ENCODE data around the gene NUP42. TPM values are rescaled to one million over a fixed set of nuclear protein-coding genes. Genes with fewer than 3 reads are reported as not detected.
"Not testable (repeated sequence)": the region's sequence is repeated elsewhere in the genome, so short reads cannot be mapped to it uniquely, and the experiment has no call there.

Gene NUP42
- total RNA-seq, 1 experiment from 2014 or later: 93.5 TPM

- DNase-seq (ENCODE audit: low read depth, low spot score): not testable (repeated sequence)
- in situ Hi-C loops (cut with HindIII; ENCODE audit: low pct_unique_long_range_greater_than_20kb, low sequenced_read_pairs): loop anchor here (10.0 kb wide), 1 partner anchor 71 kb away; no protein-coding TSS in a partner anchor
These were observed 11.9 kb downstream of the NUP42 start for GRCh38 chr7:23193650-23194227.

DNA sequence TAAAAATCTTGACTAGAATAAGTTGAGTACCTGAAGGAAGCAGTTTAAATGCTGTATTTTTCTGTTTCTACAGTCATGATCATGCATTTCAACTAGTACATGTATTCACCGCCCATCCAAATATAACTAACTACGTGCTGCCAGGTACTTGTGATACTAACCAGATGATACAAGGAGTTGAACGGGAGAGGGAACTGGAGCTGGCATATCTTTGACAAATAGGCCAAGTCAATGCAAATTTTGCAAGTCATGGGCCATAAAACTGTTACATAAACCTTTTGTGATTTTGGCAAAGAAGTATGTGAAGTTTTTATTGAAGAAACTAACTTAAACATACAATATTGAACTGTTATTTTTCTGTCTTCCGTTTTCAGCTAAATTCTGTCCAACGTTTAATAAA, 14.5 kb downstream of the NUP42 start:
- in situ Hi-C loops (cut with HindIII; ENCODE audit: low pct_unique_long_range_greater_than_20kb, low sequenced_read_pairs): loop anchor here (10.0 kb wide), 1 partner anchor 68 kb away; no protein-coding TSS in a partner anchor
- no peak for DNase-seq (ENCODE audit: low read depth, low spot score)

- in situ Hi-C loops (cut with HindIII; ENCODE audit: low pct_unique_long_range_greater_than_20kb, low sequenced_read_pairs): loop anchor here (10.0 kb wide), 1 partner anchor 67 kb away; no protein-coding TSS in a partner anchor
- DNase-seq (ENCODE audit: low read depth, low spot score): not testable (repeated sequence)
These were observed 15.9 kb downstream of the NUP42 start for GRCh38 chr7:23197745-23198144.

DNA sequence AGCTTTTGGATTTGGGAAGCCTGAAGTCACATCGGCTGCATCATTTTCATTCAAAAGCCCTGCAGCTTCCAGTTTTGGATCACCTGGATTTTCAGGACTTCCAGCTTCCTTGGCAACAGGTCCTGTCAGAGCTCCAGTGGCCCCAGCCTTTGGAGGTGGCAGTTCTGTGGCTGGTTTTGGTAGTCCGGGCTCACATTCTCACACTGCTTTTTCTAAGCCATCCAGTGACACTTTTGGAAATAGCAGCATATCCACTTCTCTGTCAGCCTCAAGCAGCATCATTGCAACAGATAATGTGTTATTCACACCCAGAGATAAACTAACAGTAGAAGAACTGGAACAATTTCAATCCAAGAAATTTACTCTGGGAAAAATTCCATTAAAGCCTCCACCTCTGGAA, 18.5 kb downstream of the NUP42 start:
- in situ Hi-C loops (cut with HindIII; ENCODE audit: low pct_unique_long_range_greater_than_20kb, low sequenced_read_pairs): no loop called here
- no peak for DNase-seq (ENCODE audit: low read depth, low spot score)

DNA sequence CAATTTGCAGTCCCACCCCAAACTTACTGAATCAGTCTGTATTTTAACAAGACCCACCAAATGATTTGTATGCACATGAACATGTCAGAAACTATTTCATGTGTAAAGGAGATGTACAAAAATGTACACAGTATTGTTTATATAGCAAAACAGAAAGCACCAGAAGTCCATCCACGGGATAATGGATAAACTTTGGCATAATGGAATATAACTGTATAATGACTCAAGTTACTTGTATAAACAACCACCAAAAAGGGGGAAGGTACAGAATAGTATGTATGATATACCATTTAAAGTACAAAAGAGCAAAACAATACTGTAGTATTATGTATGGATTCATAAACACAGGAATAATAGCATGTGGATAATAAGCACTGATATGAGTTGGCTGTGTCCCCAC, 22.4 kb downstream of the NUP42 start:
- in situ Hi-C loops (cut with HindIII; ENCODE audit: low pct_unique_long_range_greater_than_20kb, low sequenced_read_pairs): no loop called here
- no peak for DNase-seq (ENCODE audit: low read depth, low spot score)

GRCh38 chr7:23205577-23205908, 23.7 kb downstream of the NUP42 start:
- in situ Hi-C loops (cut with HindIII; ENCODE audit: low pct_unique_long_range_greater_than_20kb, low sequenced_read_pairs): no loop called here
- DNase-seq (ENCODE audit: low read depth, low spot score): no peak

GRCh38 chr7:23205909-23206767, 24.3 kb downstream of the NUP42 start:
- no peak for DNase-seq (ENCODE audit: low read depth, low spot score)
- in situ Hi-C loops (cut with HindIII; ENCODE audit: low pct_unique_long_range_greater_than_20kb, low sequenced_read_pairs): no loop called here

DNA sequence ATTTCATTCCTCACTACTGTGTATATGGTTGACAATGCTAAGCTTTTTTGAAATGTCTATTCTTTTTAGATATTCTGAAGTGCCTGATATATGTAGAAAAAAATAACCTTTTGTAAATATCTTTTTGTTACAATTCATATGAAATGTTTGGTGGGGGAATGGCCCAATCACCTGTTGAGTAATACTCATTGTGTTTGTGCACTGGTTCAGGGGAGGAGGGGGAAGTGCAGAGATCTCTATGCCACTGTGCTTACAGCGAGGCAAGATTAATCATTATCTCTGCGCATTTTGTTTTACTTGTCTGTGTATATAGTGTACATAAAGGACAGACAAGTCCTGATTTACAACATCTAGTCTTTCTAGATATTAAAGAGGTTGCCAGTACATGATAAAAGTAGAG, 25.2 kb downstream of the NUP42 start:
- in situ Hi-C loops (cut with HindIII; ENCODE audit: low pct_unique_long_range_greater_than_20kb, low sequenced_read_pairs): no loop called here
- DNase-seq (ENCODE audit: low read depth, low spot score): no peak

- in situ Hi-C loops (cut with HindIII; ENCODE audit: low pct_unique_long_range_greater_than_20kb, low sequenced_read_pairs): no loop called here
- no peak for DNase-seq (ENCODE audit: low read depth, low spot score)
These were observed 26.0 kb downstream of the NUP42 start for GRCh38 chr7:23207884-23208283.

- in situ Hi-C loops (cut with HindIII; ENCODE audit: low pct_unique_long_range_greater_than_20kb, low sequenced_read_pairs): no loop called here
- DNase-seq (ENCODE audit: low read depth, low spot score): no peak
These were observed 26.5 kb downstream of the NUP42 start for GRCh38 chr7:23208316-23208715.

GRCh38 chr7:23210506-23210905, 28.7 kb downstream of the NUP42 start:
- no peak for DNase-seq (ENCODE audit: low read depth, low spot score)
- in situ Hi-C loops (cut with HindIII; ENCODE audit: low pct_unique_long_range_greater_than_20kb, low sequenced_read_pairs): no loop called here

DNA sequence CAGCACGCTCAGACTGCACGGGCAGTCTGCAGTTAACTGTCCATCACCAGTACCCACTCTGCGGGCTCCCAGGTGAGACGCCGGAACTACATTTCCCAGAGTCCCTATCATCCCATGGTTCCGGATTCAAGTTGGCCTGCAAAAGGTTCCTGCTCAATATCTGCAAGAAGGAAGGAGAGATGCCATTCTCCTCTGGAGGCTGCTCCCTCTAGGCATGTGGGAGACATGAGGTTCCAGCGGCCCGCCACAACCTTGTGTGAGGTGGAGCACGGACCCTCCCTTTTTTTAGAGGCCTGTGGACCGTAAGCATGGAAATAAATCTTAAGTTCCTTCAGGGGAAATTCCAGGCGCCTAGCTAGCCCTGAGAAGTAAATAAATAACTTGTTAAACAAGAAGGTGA, 29.7 kb downstream of the NUP42 start:
- in situ Hi-C loops (cut with HindIII; ENCODE audit: low pct_unique_long_range_greater_than_20kb, low sequenced_read_pairs): no loop called here
- DNase-seq (ENCODE audit: low read depth, low spot score): no peak

DNA sequence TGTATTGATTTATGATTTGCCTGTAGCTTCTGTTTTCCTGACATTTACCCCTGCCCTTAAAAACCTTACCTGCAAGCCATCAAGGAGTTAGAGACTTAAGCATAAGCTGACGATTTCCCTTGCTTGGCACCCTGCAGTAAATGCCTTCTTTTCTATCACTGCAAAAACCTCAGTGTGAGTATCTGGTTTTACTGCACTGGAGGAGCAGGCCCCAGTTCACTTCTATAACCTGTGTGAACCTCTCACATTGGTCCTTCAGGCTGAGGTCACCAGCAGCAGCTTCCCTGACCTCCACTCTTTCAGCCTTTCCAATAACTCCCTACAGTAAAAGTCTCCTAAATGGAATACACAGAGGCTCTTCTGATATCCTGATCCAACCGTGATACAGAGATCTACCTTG, 30.5 kb downstream of the NUP42 start:
- no peak for DNase-seq (ENCODE audit: low read depth, low spot score)
- in situ Hi-C loops (cut with HindIII; ENCODE audit: low pct_unique_long_range_greater_than_20kb, low sequenced_read_pairs): no loop called here

DNA sequence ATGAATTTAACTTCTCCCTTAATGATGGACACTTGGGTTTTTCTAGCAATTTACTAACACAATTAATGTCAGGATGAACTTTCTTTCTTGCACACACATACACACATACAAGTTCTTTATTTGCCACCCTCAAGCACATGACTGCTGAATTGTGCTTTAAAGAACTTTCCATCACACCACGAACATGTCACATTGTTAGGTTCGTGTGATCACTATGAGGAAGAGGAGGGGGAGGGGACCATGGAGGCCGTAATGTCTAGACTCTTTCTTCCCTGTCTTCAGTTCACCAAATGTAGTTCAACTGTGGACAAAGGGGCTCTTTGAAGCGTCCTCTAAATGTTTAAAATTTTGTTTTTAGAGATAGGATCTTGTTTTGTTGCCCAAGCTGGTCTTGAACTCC, 31.0 kb downstream of the NUP42 start:
- DNase-seq (ENCODE audit: low read depth, low spot score): no peak
- in situ Hi-C loops (cut with HindIII; ENCODE audit: low pct_unique_long_range_greater_than_20kb, low sequenced_read_pairs): no loop called here

- no peak for DNase-seq (ENCODE audit: low read depth, low spot score)
- in situ Hi-C loops (cut with HindIII; ENCODE audit: low pct_unique_long_range_greater_than_20kb, low sequenced_read_pairs): no loop called here
These were observed 31.9 kb downstream of the NUP42 start for GRCh38 chr7:23213755-23214154.

DNA sequence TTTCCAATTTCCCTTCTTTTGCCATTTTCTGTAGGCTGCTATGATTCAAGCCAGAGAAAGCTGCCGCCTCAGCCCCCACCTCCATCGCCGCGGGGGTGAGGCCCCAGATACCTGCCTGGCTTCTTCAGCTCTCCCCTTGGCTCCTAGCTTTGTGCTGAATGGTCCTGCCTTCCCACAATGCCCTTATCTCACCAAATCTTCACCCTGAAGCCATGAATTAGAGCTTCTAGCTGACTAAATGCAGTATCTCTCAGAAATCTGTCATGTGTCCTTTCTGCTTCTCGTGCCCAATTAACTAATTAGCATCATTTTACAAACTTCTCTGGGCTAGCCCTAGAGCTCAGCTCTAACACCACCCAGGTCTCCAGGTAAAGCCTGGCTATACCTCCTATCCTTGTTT, 32.6 kb downstream of the NUP42 start:
- DNase-seq (ENCODE audit: low read depth, low spot score): no peak
- in situ Hi-C loops (cut with HindIII; ENCODE audit: low pct_unique_long_range_greater_than_20kb, low sequenced_read_pairs): no loop called here

DNA sequence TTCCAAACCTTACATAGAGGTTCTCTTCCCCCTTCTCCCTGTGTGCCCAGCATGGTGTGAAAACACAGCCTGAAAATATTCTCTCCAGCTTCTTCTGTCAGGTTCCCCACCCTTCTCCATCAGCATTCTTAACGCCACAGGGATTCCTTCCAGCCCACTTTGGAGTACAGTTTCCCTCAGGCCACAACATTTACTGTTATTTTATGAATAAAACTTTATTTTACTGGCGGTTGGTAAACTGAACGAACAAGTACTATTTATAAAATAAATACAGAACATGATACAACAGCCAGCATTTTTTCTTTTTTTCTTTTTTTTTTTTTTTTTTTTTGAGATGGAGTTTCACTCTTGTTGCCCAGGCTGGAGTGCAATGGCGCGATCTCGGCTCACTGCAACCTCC, 33.1 kb downstream of the NUP42 start:
- DNase-seq (ENCODE audit: low read depth, low spot score): no peak
- in situ Hi-C loops (cut with HindIII; ENCODE audit: low pct_unique_long_range_greater_than_20kb, low sequenced_read_pairs): no loop called here

DNA sequence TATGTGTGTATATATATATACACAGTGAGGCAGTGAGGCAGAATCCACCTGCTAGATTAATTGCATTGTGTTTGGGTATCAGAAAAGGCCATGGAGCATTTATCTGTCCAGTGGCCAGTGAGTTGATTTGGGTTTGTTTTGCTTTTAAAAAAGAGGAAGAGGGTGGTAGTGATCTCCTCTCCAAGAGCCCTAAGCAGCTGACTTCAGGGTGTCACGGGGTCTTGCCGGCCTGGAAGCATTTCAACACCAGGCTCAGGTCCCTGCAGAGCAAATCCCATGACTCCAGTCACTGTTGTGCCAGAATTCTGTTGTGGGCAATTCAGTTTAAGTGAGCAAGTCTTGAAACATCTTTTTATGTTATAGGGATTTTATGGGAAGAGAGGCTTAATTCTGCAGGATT, 34.2 kb downstream of the NUP42 start:
- peak; percentile 84 for DNase-seq (ENCODE audit: low read depth, low spot score)
- in situ Hi-C loops (cut with HindIII; ENCODE audit: low pct_unique_long_range_greater_than_20kb, low sequenced_read_pairs): no loop called here

GRCh38 chr7:23218196-23218595, 36.3 kb downstream of the NUP42 start:
- in situ Hi-C loops (cut with HindIII; ENCODE audit: low pct_unique_long_range_greater_than_20kb, low sequenced_read_pairs): no loop called here

More at GRCh38 chr7:23218196-23218595, 36.3 kb downstream of the NUP42 start:
- DNase-seq (ENCODE audit: low read depth, low spot score): no peak
